Hepatocyte (in vitro differentiated cells): Measurements from ENCODE around the gene EPGN. TPM values are rescaled to one million over a fixed set of nuclear protein-coding genes. Genes with fewer than 3 reads are reported as not detected.

Source experiments
- DNase-seq: peaks from one replicate; pipeline ENCODE4 v3.0.0-alpha.2; 2016; ENCODE audit warnings: low spot score
- H2AFZ ChIP-seq: fragments of 200-600 bp; sonication (generic); 2 replicates; pipeline ENCODE4 v1.6.0; 2016; ENCODE audit warnings: antibody characterized with exemption, mild to moderate bottlenecking
- H3K27ac ChIP-seq: fragments of 200-600 bp; sonication (generic); 2 replicates; pipeline ENCODE4 v1.5.1; 2016; ENCODE audit warnings: mild to moderate bottlenecking
- H3K27me3 ChIP-seq: fragments of 200-600 bp; sonication (generic); 2 replicates; pipeline ENCODE4 v1.6.1; 2016
- H3K36me3 ChIP-seq: fragments of 200-600 bp; sonication (generic); replicated peaks from 2 replicates; pipeline ENCODE4 v1.5.1; 2016; ENCODE audit warnings: low read depth; ENCODE audit not compliant: insufficient read depth
- H3K4me1 ChIP-seq: fragments of 200-600 bp; sonication (generic); 2 replicates; pipeline ENCODE4 v1.5.1; 2016; ENCODE audit warnings: mild to moderate bottlenecking, moderate library complexity; ENCODE audit not compliant: insufficient read depth
- H3K4me2 ChIP-seq: fragments of 200-600 bp; sonication (generic); 2 replicates; pipeline ENCODE4 v1.6.0; 2016
- H3K4me3 ChIP-seq: fragments of 200-600 bp; sonication (generic); 2 replicates; pipeline ENCODE4 v1.5.1; 2016; ENCODE audit warnings: mild to moderate bottlenecking
- H3K79me2 ChIP-seq: fragments of 200-600 bp; sonication (generic); 2 replicates; pipeline ENCODE4 v1.6.0; 2017; ENCODE audit warnings: mild to moderate bottlenecking
- H3K9me2 ChIP-seq: fragments of 200-600 bp; sonication (generic); replicated peaks from 2 replicates; pipeline ENCODE4 v1.6.0; 2017; ENCODE audit warnings: mild to moderate bottlenecking; ENCODE audit not compliant: insufficient read depth
- H3K9me3 ChIP-seq: fragments of 200-600 bp; sonication (generic); 2 replicates; pipeline ENCODE4 v1.5.1; 2016; ENCODE audit warnings: low read depth, mild to moderate bottlenecking
- H4K20me1 ChIP-seq: fragments of 200-600 bp; sonication (generic); 2 replicates; pipeline ENCODE4 v1.6.0; 2016; ENCODE audit warnings: mild to moderate bottlenecking; ENCODE audit not compliant: insufficient read depth, poor library complexity, severe bottlenecking
- CTCF ChIP-seq: fragments of 200-600 bp; sonication (generic); IDR thresholded peaks from 2 replicates; pipeline ENCODE4 v1.5.1; 2016; ENCODE audit warnings: antibody characterized with exemption, mild to moderate bottlenecking; ENCODE audit not compliant: poor library complexity
- EZH2 ChIP-seq: fragments of 200-600 bp; sonication (generic); IDR thresholded peaks from 2 replicates; pipeline ENCODE4 v1.6.1; 2016; ENCODE audit warnings: antibody characterized with exemption, mild to moderate bottlenecking, borderline replicate concordance
- EZH2phosphoT487 ChIP-seq: fragments of 200-600 bp; sonication (generic); IDR thresholded peaks from one replicate; pipeline ENCODE4 v1.6.1; 2018; ENCODE audit warnings: antibody characterized with exemption, mild to moderate bottlenecking, low read depth, moderate library complexity; ENCODE audit not compliant: unreplicated experiment, severe bottlenecking
- WGBS: methylation state at CpG from one replicate; pipeline ENCODE4 v1.1.6; 2016; ENCODE audit warnings: low lambda C conversion rate; ENCODE audit errors: missing lambda C conversion rate; 5-methylcytosine and 5-hydroxymethylcytosine counted together
- polyA plus RNA-seq: library from polyadenylated mRNA; unstranded; fragments of >200 nt; fragmentation: Nextera tagmentation; extraction: Ambion mirVana; gene quantifications from 2 replicates; pipeline ENCODE4 v1.2.1, GENCODE V29; 2016
- total RNA-seq: library from RNA; depleted of rRNA; stranded (reverse); fragments of >200 nt; gene quantifications from 2 replicates; pipeline ENCODE4 v1.2.3, GENCODE V29; 2014

EPGN gene
- total and polyA plus RNA-seq, 2 experiments from 2014 or later = 0.24 to 1.2 TPM

- H3K9me3 ChIP-seq = no peaks in the 10 kb centered on the region
- no peaks in the 10 kb centered on the region for H3K27me3 ChIP-seq
- no peak overlapping the region for H3K4me2 ChIP-seq
- no peak for DNase-seq
- no peaks in the 10 kb centered on the region for H3K9me2 ChIP-seq
- no peaks in the 10 kb centered on the region for H3K4me1 ChIP-seq
- TF ChIP-seq CTCF (no peak), EZH2phosphoT487 (no peak), EZH2 (no peak)
- no peak overlapping the region for H3K4me3 ChIP-seq
- no peaks in the 10 kb centered on the region for H3K79me2 ChIP-seq
- 94% methylated on average over 2 of the region's 2 CpGs for WGBS
- no peak overlapping the region for H2AFZ ChIP-seq
- no peak overlapping the region for H3K27ac ChIP-seq
- no peaks in the 10 kb centered on the region for H4K20me1 ChIP-seq
- H3K36me3 ChIP-seq = no peaks in the 10 kb centered on the region
These were observed 39.6 kb upstream of the EPGN start for GRCh38 chr4:74268643-74269042.

- H3K4me1 ChIP-seq = no peaks in the 10 kb centered on the region
- no peak overlapping the region for H2AFZ ChIP-seq
- TF ChIP-seq CTCF (no peak), EZH2 (no peak), EZH2phosphoT487 (no peak)
- no peaks in the 10 kb centered on the region for H3K36me3 ChIP-seq
- no peaks in the 10 kb centered on the region for H4K20me1 ChIP-seq
- H3K79me2 ChIP-seq = no peaks in the 10 kb centered on the region
- no peak overlapping the region for H3K4me2 ChIP-seq
- 80% methylated on average over 3 of the region's 3 CpGs for WGBS
- no peak for DNase-seq
- no peaks in the 10 kb centered on the region for H3K27me3 ChIP-seq
- no peaks in the 10 kb centered on the region for H3K9me3 ChIP-seq
- no peak overlapping the region for H3K27ac ChIP-seq
- H3K9me2 ChIP-seq = no peaks in the 10 kb centered on the region
- no peak overlapping the region for H3K4me3 ChIP-seq
These were observed 29.8 kb upstream of the EPGN start for GRCh38 chr4:74278490-74278889.

GRCh38 chr4:74279716-74280115, 28.6 kb upstream of the EPGN start:
- DNase-seq = no peak
- 89% methylated on average over 3 of the region's 3 CpGs for WGBS
- TF ChIP-seq EZH2phosphoT487 (peak; percentile 52), CTCF (no peak)

GRCh38 chr4:74282926-74283325, 25.3 kb upstream of the EPGN start:
- no peaks in the 10 kb centered on the region for H3K9me3 ChIP-seq
- H3K4me2 ChIP-seq = no peak overlapping the region
- TF ChIP-seq EZH2phosphoT487 (no peak), CTCF (no peak), EZH2 (no peak)

More at GRCh38 chr4:74279716-74280115, 28.6 kb upstream of the EPGN start:
- Histone ChIP-seq H3K4me3 (no peak overlapping the region), H3K36me3 (no peaks in the 10 kb centered on the region), H2AFZ (no peak overlapping the region), H3K4me1 (no peaks in the 10 kb centered on the region), H3K27ac (no peak overlapping the region), H3K79me2 (no peaks in the 10 kb centered on the region), H3K27me3 (no peaks in the 10 kb centered on the region), H3K4me2 (no peak overlapping the region), H3K9me2 (no peaks in the 10 kb centered on the region), H4K20me1 (no peaks in the 10 kb centered on the region), H3K9me3 (no peaks in the 10 kb centered on the region)

More at GRCh38 chr4:74282926-74283325, 25.3 kb upstream of the EPGN start:
- Histone ChIP-seq H2AFZ (no peak overlapping the region), H4K20me1 (no peaks in the 10 kb centered on the region), H3K27ac (no peak overlapping the region), H3K79me2 (no peaks in the 10 kb centered on the region), H3K27me3 (no peaks in the 10 kb centered on the region), H3K9me2 (no peaks in the 10 kb centered on the region), H3K4me3 (no peak overlapping the region), H3K4me1 (no peaks in the 10 kb centered on the region), H3K36me3 (no peaks in the 10 kb centered on the region)
- DNase-seq = no peak
